ENCODE data around the gene HEATR5B. TPM values are rescaled to one million over a fixed set of nuclear protein-coding genes. Genes with fewer than 3 reads are reported as not detected.

Gene HEATR5B
- total RNA-seq, 2 donors from 2014 or later, result 21.5 to 22.7 TPM

DNA sequence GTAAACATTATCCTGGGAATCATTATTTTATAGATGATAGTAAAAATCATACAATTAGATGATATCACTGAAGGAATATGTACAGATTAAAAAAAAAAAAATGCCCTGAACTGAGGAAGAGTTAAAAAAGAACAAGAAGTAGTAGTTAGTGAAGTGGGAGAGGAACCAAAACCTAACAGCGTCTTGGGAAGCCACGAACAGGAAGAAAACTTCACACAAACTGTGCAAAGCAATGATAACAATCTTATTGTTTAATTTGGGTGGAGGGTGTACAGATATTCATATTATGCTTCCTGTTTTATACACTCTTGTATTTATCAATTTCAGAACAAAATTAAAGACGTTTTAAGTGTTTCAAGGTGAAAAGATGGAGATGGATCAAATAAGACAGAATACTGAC is 3.5 kb downstream of the HEATR5B start:
- Mint-ChIP-seq H3K4me1 (peaks cover 23% of the 10 kb centered on the region), H3K27ac (no peak overlapping the region), H3K27me3 (ENCODE audit: insufficient read depth) (no peaks in the 10 kb centered on the region), H3K36me3 (ENCODE audit: low read depth) (peaks cover 43% of the 10 kb centered on the region), H3K4me3 (no peak overlapping the region), H3K9me3 (no peaks in the 10 kb centered on the region)
- no peak overlapping the region for H3K27ac ChIP-seq (ENCODE audit: low read depth, low read length)
- peaks cover 59% of the 10 kb centered on the region for H3K36me3 ChIP-seq (ENCODE audit: control insufficient read depth, insufficient read depth, low read length)
- no peaks in the 10 kb centered on the region for H3K27me3 ChIP-seq (ENCODE audit: control insufficient read depth, insufficient read depth, low read length, poor library complexity, severe bottlenecking)
- TF ChIP-seq, protein P1, sequence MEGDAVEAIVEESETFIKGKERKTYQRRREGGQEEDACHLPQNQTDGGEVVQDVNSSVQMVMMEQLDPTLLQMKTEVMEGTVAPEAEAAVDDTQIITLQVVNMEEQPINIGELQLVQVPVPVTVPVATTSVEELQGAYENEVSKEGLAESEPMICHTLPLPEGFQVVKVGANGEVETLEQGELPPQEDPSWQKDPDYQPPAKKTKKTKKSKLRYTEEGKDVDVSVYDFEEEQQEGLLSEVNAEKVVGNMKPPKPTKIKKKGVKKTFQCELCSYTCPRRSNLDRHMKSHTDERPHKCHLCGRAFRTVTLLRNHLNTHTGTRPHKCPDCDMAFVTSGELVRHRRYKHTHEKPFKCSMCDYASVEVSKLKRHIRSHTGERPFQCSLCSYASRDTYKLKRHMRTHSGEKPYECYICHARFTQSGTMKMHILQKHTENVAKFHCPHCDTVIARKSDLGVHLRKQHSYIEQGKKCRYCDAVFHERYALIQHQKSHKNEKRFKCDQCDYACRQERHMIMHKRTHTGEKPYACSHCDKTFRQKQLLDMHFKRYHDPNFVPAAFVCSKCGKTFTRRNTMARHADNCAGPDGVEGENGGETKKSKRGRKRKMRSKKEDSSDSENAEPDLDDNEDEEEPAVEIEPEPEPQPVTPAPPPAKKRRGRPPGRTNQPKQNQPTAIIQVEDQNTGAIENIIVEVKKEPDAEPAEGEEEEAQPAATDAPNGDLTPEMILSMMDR (conservative IDR thresholded peaks at IDR 0.05), result no peak
- no peak overlapping the region for H3K9ac ChIP-seq (ENCODE audit: extremely low read depth, low read length, poor library complexity, severe bottlenecking)
- DNase-seq, result no peak
- peaks cover 8% of the 10 kb centered on the region for H3K9me3 ChIP-seq (ENCODE audit: control insufficient read depth, low read length)
- no peaks in the 10 kb centered on the region for H3K4me1 ChIP-seq (ENCODE audit: control insufficient read depth, insufficient read depth, low read length)
- H3K4me3 ChIP-seq (ENCODE audit: low read length), result no peak overlapping the region
- WGBS, 2 experiments (ENCODE audit: insufficient coverage in 1 of 2, insufficient read length in 1 of 2), result 89% methylated on average over 1 to 3 of the region's 3 CpGs

DNA sequence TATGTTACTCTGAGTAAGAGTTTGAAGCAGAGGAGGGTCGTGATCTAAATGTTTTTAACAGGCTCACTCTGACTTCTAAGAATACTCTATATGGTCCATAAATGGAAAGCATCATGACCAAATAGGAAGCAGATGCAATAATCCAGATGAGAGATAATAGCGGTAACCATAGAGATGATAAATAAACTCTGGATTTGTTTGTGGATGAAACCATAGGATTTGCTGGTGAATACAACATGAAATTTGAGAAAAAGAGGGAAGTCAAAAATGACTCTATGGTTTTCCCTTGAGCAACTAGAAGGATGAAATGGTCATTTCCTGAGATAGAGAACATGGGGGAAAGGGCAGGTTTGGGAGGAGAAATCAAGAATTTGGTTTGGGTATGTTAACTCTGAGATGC is 3.9 kb downstream of the HEATR5B start:
- no peaks in the 10 kb centered on the region for H3K27me3 ChIP-seq (ENCODE audit: control insufficient read depth, insufficient read depth, low read length, poor library complexity, severe bottlenecking)
- no peak overlapping the region for H3K27ac ChIP-seq (ENCODE audit: low read depth, low read length)
- Mint-ChIP-seq H3K4me3 (no peak overlapping the region), H3K4me1 (peaks cover 23% of the 10 kb centered on the region), H3K27ac (no peak overlapping the region), H3K36me3 (ENCODE audit: low read depth) (peaks cover 47% of the 10 kb centered on the region), H3K9me3 (no peaks in the 10 kb centered on the region), H3K27me3 (ENCODE audit: insufficient read depth) (no peaks in the 10 kb centered on the region)
- no peak overlapping the region for H3K4me3 ChIP-seq (ENCODE audit: low read length)
- peaks cover 11% of the 10 kb centered on the region for H3K9me3 ChIP-seq (ENCODE audit: control insufficient read depth, low read length)
- H3K36me3 ChIP-seq (ENCODE audit: control insufficient read depth, insufficient read depth, low read length), result peaks cover 63% of the 10 kb centered on the region
- DNase-seq, result no peak
- TF ChIP-seq, protein P1 (conservative IDR thresholded peaks at IDR 0.05), result no peak
- no peak overlapping the region for H3K9ac ChIP-seq (ENCODE audit: extremely low read depth, low read length, poor library complexity, severe bottlenecking)
- H3K4me1 ChIP-seq (ENCODE audit: control insufficient read depth, insufficient read depth, low read length), result no peaks in the 10 kb centered on the region
- WGBS, 2 experiments (ENCODE audit: insufficient coverage in 1 of 2, insufficient read length in 1 of 2), result 92 to 100% methylated on average over 2 of the region's 2 CpGs

DNA sequence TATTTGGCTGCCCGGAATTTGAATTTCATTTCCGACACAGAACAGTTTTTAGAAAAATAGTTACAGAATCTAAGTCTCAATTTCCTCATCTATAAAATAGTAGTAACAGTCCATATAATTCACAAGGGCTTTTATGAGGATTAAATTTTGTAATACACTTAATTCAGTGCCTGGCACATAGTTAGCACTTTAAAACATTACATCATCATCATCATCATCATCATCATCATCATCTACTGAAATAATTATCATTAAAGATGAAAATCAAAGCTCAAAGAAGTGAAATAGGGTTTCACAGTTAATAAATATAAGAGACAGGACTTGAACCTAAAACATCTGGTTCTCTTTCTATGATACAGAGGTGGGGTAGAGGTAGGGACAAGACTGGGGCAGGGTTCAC is 13.2 kb downstream of the HEATR5B start:
- TF ChIP-seq, protein P1 (conservative IDR thresholded peaks at IDR 0.05), result no peak
- peaks cover 48% of the 10 kb centered on the region for H3K36me3 Mint-ChIP-seq (ENCODE audit: low read depth)
- DNase-seq, result no peak
- no peaks in the 10 kb centered on the region for H3K27me3 Mint-ChIP-seq (ENCODE audit: insufficient read depth)
- no peak overlapping the region for H3K27ac Mint-ChIP-seq
- 88% methylated on average over 2 of the region's 2 CpGs; no CpG with 5 or more reads in 1 of the 2 experiments for WGBS, 2 experiments (ENCODE audit: insufficient coverage in 1 of 2, insufficient read length in 1 of 2)
- H3K9me3 ChIP-seq (ENCODE audit: control insufficient read depth, low read length), result peaks cover 13% of the 10 kb centered on the region
- H3K9me3 Mint-ChIP-seq, result no peaks in the 10 kb centered on the region
- peaks cover 68% of the 10 kb centered on the region for H3K36me3 ChIP-seq (ENCODE audit: control insufficient read depth, insufficient read depth, low read length)
- H3K27ac ChIP-seq (ENCODE audit: low read depth, low read length), result no peak overlapping the region
- H3K27me3 ChIP-seq (ENCODE audit: control insufficient read depth, insufficient read depth, low read length, poor library complexity, severe bottlenecking), result no peaks in the 10 kb centered on the region
- no peaks in the 10 kb centered on the region for H3K4me1 ChIP-seq (ENCODE audit: control insufficient read depth, insufficient read depth, low read length)
- H3K4me1 Mint-ChIP-seq, result no peaks in the 10 kb centered on the region
- H3K4me3 Mint-ChIP-seq, result no peak overlapping the region
- no peak overlapping the region for H3K4me3 ChIP-seq (ENCODE audit: low read length)
- H3K9ac ChIP-seq (ENCODE audit: extremely low read depth, low read length, poor library complexity, severe bottlenecking), result no peak overlapping the region

All from endodermal cell (in vitro differentiated cells).